Naive B cell (primary cell): ENCODE results near the gene SMAD4. TPM values are rescaled to one million over a fixed set of nuclear protein-coding genes. Genes with fewer than 3 reads are reported as not detected.
"Not testable (repeated sequence)": the region's sequence is repeated elsewhere in the genome, so short reads cannot be mapped to it uniquely, and the experiment has no call there.

Experiments used
- ATAC-seq, 2 donors: fragments of 150-1000 bp; cut with Tn5 transposase; 2 replicates each; pipeline ENCODE4 v1.10.0; 2021; ENCODE audit warnings: low read depth in 2 of 2, mild to moderate bottlenecking in 2 of 2, moderate library complexity in 2 of 2
- DNase-seq: peaks from one replicate; pipeline ENCODE4 v3.0.0; 2022
- H3K27ac Mint-ChIP-seq, 6 donors: one replicate each; pipeline ENCODE4 v1.8.0; 2020 to 2022; ENCODE audit warnings: mild to moderate bottlenecking in 6 of 6, mixed read lengths in 6 of 6, moderate library complexity in 5 of 6, inconsistent platforms in 2 of 6
- H3K27me3 Mint-ChIP-seq, 3 donors: one replicate each; pipeline ENCODE4 v1.8.0; 2021 to 2022; ENCODE audit warnings: mixed read lengths in 3 of 3, mild to moderate bottlenecking in 1 of 3
- H3K36me3 Mint-ChIP-seq, 2 donors: one replicate each; pipeline ENCODE4 v1.8.0; 2020 to 2022; ENCODE audit warnings: mixed read lengths in 2 of 2, inconsistent platforms in 1 of 2, mild to moderate bottlenecking in 1 of 2
- H3K4me1 Mint-ChIP-seq, 3 donors: one replicate each; pipeline ENCODE4 v1.8.0; 2020 to 2022; ENCODE audit warnings: mixed read lengths in 3 of 3, inconsistent platforms in 1 of 3, mild to moderate bottlenecking in 1 of 3, moderate library complexity in 1 of 3
- H3K4me3 Mint-ChIP-seq, 8 donors: one replicate each; pipeline ENCODE4 v1.8.0; 2020 to 2022; ENCODE audit warnings: mild to moderate bottlenecking in 8 of 8, mixed read lengths in 8 of 8, moderate library complexity in 8 of 8, inconsistent platforms in 2 of 8
- H3K9me3 Mint-ChIP-seq, 7 donors: one replicate each; pipeline ENCODE4 v1.8.0; 2020 to 2022; ENCODE audit warnings: mixed read lengths in 7 of 7, mild to moderate bottlenecking in 5 of 7, inconsistent platforms in 2 of 7, moderate library complexity in 1 of 7
- polyA plus RNA-seq, 6 donors: library from polyadenylated mRNA; unstranded; fragments of 300-500 nt; fragmentation: Illumina TruSeq; gene quantifications; one replicate each; pipeline ENCODE4 v1.2.3, GENCODE V29; 2021; ENCODE audit warnings: low read depth in 6 of 6

Gene SMAD4
- polyA plus RNA-seq, 6 donors from 2014 or later = 11.8 to 104 (median 76.7) TPM

DNA sequence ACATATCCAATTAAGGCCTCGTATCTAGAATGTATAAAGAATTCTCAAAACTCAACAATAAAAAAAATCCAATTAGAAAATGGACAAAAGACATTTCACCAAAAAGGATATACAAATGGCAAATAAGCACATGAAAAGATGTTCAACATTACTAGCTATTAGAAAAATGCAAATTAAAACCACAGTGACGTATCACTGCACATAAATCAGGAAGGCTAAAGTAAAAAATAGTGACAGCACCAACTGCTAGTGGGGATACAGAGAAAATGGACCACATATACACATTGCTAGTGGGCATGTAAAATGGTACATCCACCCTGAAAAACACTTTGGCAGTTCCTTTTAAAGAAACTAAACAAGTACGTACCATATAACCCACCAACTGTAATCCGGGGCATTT, 59.7 kb downstream of the SMAD4 start:
- DNase-seq = no peak
- peaks cover 0 to 3% (median 0%) of the 10 kb centered on the region in 3 donors for H3K27me3 Mint-ChIP-seq
- H3K4me3 Mint-ChIP-seq = no peak overlapping the region
- peaks cover 0 to 52% (median 26%) of the 10 kb centered on the region in 7 donors for H3K9me3 Mint-ChIP-seq
- peaks cover 11 to 35% of the 10 kb centered on the region in 2 donors for H3K36me3 Mint-ChIP-seq
- no peak overlapping the region for H3K27ac Mint-ChIP-seq
- no peaks in the 10 kb centered on the region for H3K4me1 Mint-ChIP-seq
- ATAC-seq = no peak

GRCh38 chr18:51091270-51091669, 61.3 kb downstream of the SMAD4 start:
- Mint-ChIP-seq H3K9me3 (peaks cover 0 to 52% (median 26%) of the 10 kb centered on the region in 7 donors), H3K27ac (no peak overlapping the region), H3K4me3 (no peak overlapping the region), H3K27me3 (peaks cover 0 to 16% (median 0%) of the 10 kb centered on the region in 3 donors), H3K36me3 (peaks cover 7 to 20% of the 10 kb centered on the region in 2 donors), H3K4me1 (no peaks in the 10 kb centered on the region)
- DNase-seq (no peak), ATAC-seq (no peak)

DNA sequence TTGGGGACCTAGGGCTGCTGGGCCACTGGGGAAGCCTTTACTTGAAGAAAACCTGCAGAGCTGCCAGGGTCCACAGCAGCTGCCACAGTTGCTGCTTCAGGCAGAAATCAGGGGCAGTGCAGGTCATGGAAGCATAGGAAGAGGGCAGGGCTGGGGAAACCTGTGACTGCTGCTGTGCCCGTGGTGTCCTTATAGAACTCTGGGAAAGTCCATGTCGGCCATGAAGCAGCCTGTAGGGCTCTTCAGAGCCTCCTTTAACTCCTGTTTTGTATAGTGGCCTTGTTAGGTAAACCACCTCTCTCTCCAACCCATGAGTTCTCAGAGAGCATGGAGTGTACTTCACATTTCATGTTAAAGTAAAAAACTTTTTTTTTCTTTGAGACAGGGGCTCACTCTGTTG, 62.1 kb downstream of the SMAD4 start:
- H3K4me3 Mint-ChIP-seq = no peak overlapping the region
- peaks cover 0 to 48% (median 24%) of the 10 kb centered on the region in 7 donors for H3K9me3 Mint-ChIP-seq
- peaks cover 0 to 19% (median 0%) of the 10 kb centered on the region in 3 donors for H3K27me3 Mint-ChIP-seq
- DNase-seq (no peak), ATAC-seq (no peak)
- peaks cover 7 to 12% of the 10 kb centered on the region in 2 donors for H3K36me3 Mint-ChIP-seq
- no peaks in the 10 kb centered on the region for H3K4me1 Mint-ChIP-seq
- H3K27ac Mint-ChIP-seq = no peak overlapping the region

- H3K27ac Mint-ChIP-seq, DNase-seq, ATAC-seq, H3K4me3 Mint-ChIP-seq, H3K36me3 Mint-ChIP-seq, H3K4me1 Mint-ChIP-seq: not testable (repeated sequence)
- Mint-ChIP-seq H3K9me3 (peaks cover 0 to 40% (median 18%) of the 10 kb centered on the region in 7 donors), H3K27me3 (peaks cover 0 to 19% (median 0%) of the 10 kb centered on the region in 3 donors)
Measured at GRCh38 chr18:51092967-51093366, 63.0 kb downstream of the SMAD4 start.

GRCh38 chr18:51097021-51097822, 67.2 kb downstream of the SMAD4 start:
- no peak for ATAC-seq
- H3K4me3 Mint-ChIP-seq = no peak overlapping the region
- H3K27me3 Mint-ChIP-seq = peaks cover 0 to 19% (median 0%) of the 10 kb centered on the region in 3 donors
- no peaks in the 10 kb centered on the region for H3K36me3 Mint-ChIP-seq
- no peak for DNase-seq
- H3K27ac Mint-ChIP-seq = peak overlapping the region in 2 of 6 donors; percentile 36 to 47
- H3K4me1 Mint-ChIP-seq = no peaks in the 10 kb centered on the region
- peaks cover 0 to 18% (median 2%) of the 10 kb centered on the region in 7 donors for H3K9me3 Mint-ChIP-seq

GRCh38 chr18:51098082-51098481, 68.1 kb downstream of the SMAD4 start:
- Mint-ChIP-seq H3K9me3 (peaks cover 0 to 24% (median 2%) of the 10 kb centered on the region in 7 donors), H3K36me3 (no peaks in the 10 kb centered on the region), H3K27me3 (peaks cover 0 to 19% (median 0%) of the 10 kb centered on the region in 3 donors), H3K4me3 (no peak overlapping the region), H3K27ac (no peak overlapping the region), H3K4me1 (no peaks in the 10 kb centered on the region)
- DNase-seq (no peak), ATAC-seq (no peak)

DNA sequence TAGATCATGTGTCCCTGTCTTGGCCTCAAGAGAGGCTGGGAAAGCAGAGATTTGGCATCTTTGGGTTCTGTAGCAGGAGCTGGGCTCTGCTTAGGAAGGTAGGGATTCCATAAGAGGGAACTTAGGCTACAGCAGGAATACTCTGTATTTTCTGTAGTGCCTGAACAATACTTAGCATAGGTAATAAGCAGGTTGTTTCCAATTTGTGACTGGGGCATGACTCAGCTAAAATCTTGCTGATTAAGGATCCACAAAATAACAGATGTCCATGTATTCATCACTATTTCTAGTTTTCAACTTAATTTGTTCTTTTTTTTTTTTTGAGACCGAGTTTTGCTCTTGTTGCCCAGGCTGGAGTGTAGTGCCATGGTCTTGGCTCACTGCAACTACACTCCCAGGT, 68.5 kb downstream of the SMAD4 start:
- Mint-ChIP-seq H3K9me3 (peaks cover 0 to 20% (median 2%) of the 10 kb centered on the region in 7 donors), H3K36me3 (no peaks in the 10 kb centered on the region), H3K4me3 (no peak overlapping the region), H3K27me3 (peaks cover 0 to 19% (median 0%) of the 10 kb centered on the region in 3 donors), H3K27ac (no peak overlapping the region), H3K4me1 (no peaks in the 10 kb centered on the region)
- ATAC-seq (no peak), DNase-seq (no peak)

- DNase-seq (no peak), ATAC-seq (no peak)
- no peaks in the 10 kb centered on the region for H3K36me3 Mint-ChIP-seq
- H3K27me3 Mint-ChIP-seq = peaks cover 0 to 11% (median 0%) of the 10 kb centered on the region in 3 donors
- no peak overlapping the region for H3K4me3 Mint-ChIP-seq
- no peaks in the 10 kb centered on the region for H3K4me1 Mint-ChIP-seq
- H3K9me3 Mint-ChIP-seq = peaks cover 0 to 12% (median 0%) of the 10 kb centered on the region in 7 donors
- H3K27ac Mint-ChIP-seq = no peak overlapping the region
Measured at GRCh38 chr18:51100385-51101120, 70.5 kb downstream of the SMAD4 start.

GRCh38 chr18:51107082-51107481, 77.1 kb downstream of the SMAD4 start:
- ATAC-seq (peak; percentile 69 to 73), DNase-seq (peak; percentile 12)
- Mint-ChIP-seq H3K4me1 (peaks cover 10 to 18% (median 11%) of the 10 kb centered on the region in 3 donors), H3K27ac (peak overlapping the region in 4 of 6 donors; percentile 8 to 91 (median 52)), H3K36me3 (no peaks in the 10 kb centered on the region), H3K4me3 (peak overlapping the region in 4 of 8 donors; percentile 18 to 52 (median 22)), H3K27me3 (no peaks in the 10 kb centered on the region), H3K9me3 (peaks cover 0 to 8% (median 0%) of the 10 kb centered on the region in 7 donors)

DNA sequence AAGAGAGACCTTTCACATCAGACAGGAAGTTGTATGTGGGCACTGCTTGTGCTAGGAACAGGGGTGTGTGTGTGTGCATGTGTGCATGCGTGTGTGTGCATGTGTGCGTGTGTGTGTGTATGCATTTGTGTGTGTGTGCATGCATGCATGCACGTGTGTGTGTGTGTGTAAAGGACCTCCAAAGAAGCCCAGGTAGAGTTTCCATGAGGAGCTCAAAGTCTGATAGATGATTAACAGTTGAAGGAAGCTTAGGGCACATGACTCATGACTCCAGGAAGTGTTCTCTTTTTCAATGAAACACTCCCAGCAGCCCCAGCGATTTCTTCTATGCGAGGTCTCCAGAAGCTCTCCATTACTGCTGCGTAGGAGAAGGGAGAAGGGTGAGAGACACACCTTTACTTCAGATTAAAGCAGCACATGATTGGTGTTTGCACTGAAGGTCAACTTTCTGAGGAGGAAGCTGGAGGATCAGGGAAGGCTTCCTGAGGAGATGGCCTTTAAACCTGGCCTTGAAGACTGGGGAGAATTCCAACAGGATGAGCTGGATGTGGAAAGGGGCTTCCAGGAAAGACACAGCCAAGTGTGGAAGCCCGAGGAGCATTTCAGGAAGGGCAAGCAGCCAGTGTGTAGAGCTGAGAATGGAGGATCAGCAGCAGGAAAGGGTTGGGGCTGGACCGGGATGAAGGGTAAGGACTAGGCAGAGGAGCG, 77.7 kb downstream of the SMAD4 start:
- ATAC-seq (no peak), DNase-seq (no peak)
- Mint-ChIP-seq H3K27ac (peak overlapping the region in 1 of 6 donors; percentile 91), H3K4me3 (peak overlapping the region in 3 of 8 donors; percentile 20 to 65 (median 25)), H3K27me3 (no peaks in the 10 kb centered on the region), H3K36me3 (no peaks in the 10 kb centered on the region), H3K9me3 (peaks cover 0 to 2% (median 0%) of the 10 kb centered on the region in 7 donors), H3K4me1 (peaks cover 10 to 18% (median 11%) of the 10 kb centered on the region in 3 donors)

DNA sequence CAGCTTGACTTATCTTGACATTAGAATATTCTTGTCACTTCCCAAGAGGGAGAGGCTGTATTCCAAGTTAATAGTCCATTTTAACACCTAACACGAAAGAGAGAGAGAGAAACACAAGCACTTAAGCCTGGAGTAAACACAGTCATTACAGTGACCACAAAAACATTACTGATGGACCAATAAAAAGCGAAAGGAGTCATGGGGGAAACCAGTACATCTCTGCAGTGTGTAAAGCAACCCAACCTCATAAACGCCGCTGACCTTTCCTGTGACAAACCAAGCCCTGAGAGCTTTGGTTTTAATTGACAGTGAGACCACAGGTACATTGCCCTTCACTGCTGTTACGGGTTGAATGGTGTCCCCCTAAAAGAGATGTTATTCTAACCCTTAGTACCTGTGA, 78.3 kb downstream of the SMAD4 start:
- no peaks in the 10 kb centered on the region for H3K36me3 Mint-ChIP-seq
- no peak for DNase-seq
- H3K4me1 Mint-ChIP-seq = peaks cover 10 to 18% (median 11%) of the 10 kb centered on the region in 3 donors
- ATAC-seq = no peak
- H3K9me3 Mint-ChIP-seq = no peaks in the 10 kb centered on the region
- H3K27ac Mint-ChIP-seq = no peak overlapping the region
- no peaks in the 10 kb centered on the region for H3K27me3 Mint-ChIP-seq
- peak overlapping the region in 1 of 8 donors; percentile 65 for H3K4me3 Mint-ChIP-seq

GRCh38 chr18:51110073-51110797, 80.2 kb downstream of the SMAD4 start:
- Mint-ChIP-seq H3K4me3 (peak overlapping the region in 2 of 8 donors; percentile 25 to 41), H3K36me3 (no peaks in the 10 kb centered on the region), H3K27ac (peak overlapping the region in 1 of 6 donors; percentile 68), H3K27me3 (no peaks in the 10 kb centered on the region), H3K9me3 (no peaks in the 10 kb centered on the region), H3K4me1 (peaks cover 10 to 18% (median 11%) of the 10 kb centered on the region in 3 donors)
- DNase-seq (peak; percentile 54), ATAC-seq (peak; percentile 57 to 68)
